Mesenteric fat pad (tissue), 1 donor: ENCODE data around the gene DGKD. TPM values are rescaled to one million over a fixed set of nuclear protein-coding genes. Genes with fewer than 3 reads are reported as not detected.

Experiments
- DNase-seq: peaks from one replicate; pipeline ENCODE4 v3.0.0-alpha.2; 2020; ENCODE audit warnings: low spot score
- total RNA-seq: library from RNA; stranded (reverse); fragmentation: NEBNext Ultra II Directional; extraction: Animal tissue kit (Norgen Biotek cat#: 25700); gene quantifications from one replicate; pipeline ENCODE4 v1.2.1, GENCODE V29; 2021
- donor health status: DM: yes; HTN: yes; CAD: no.

Gene DGKD
- total RNA-seq, 1 donor from 2014 or later = 67.2 TPM

DNA sequence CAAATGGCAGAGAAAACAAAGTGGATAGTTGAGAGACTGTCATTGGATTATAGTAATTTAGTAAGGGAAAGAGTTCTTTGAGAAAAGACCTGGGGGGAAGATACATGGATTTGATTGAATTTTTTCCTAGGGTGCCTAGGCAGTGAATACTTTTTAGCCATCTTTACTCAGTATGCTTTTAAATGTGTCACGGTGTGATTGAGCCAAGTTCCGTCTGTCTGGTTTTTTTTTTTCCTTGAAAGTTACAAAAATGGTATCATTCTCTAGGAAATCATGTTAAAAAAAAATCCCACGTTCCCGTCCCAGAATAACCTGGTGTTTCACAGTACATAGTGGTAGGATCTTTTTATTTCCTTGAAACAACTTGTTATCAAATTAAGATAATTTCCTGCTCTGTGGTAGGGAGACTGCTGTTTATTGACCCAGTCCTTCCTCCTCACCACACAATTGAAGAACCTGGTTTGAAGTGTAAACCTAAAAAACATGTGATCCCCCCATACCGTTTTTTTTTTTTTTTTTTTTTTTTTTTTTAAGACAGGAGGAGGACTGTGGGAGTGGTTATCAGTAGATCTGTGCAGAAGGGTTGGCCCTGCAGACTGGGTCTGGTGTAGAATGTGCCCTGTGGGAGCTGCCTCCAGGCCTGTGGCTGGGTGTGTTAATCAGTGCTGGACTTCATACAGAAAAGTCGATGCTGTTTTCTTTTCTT is 55.1 kb downstream of the DGKD start:
- DNase-seq = peak; percentile 87

GRCh38 chr2:233410196-233410760 is 56.0 kb downstream of the DGKD start:
- DNase-seq = peak; percentile 6

GRCh38 chr2:233411162-233411561 is 56.9 kb downstream of the DGKD start:
- no peak for DNase-seq

- no peak for DNase-seq
These were observed 58.1 kb downstream of the DGKD start for GRCh38 chr2:233412405-233412804.

GRCh38 chr2:233413046-233413445 is 58.8 kb downstream of the DGKD start:
- no peak for DNase-seq

- peak; percentile 89 for DNase-seq
These were observed 59.4 kb downstream of the DGKD start for GRCh38 chr2:233413559-233414272.

DNA sequence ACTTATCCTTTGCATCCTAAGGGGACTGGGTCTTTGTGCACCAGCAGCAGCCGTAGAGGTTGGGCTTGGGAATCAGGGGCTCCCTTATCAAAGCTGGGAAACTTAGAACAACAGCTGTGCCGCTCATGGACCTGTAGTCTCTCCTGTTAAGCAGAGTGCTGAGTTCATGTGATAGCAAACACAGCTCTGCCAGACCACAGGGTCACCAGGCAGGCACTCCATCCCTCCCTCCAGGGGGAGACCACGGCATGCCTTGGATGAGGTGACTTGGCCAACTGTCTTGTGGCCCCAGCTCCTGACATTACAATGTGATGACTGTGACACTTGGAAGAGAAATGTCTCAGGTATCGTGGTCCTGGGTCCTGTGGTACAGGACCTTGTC is 60.0 kb downstream of the DGKD start:
- peak; percentile 49 for DNase-seq

DNA sequence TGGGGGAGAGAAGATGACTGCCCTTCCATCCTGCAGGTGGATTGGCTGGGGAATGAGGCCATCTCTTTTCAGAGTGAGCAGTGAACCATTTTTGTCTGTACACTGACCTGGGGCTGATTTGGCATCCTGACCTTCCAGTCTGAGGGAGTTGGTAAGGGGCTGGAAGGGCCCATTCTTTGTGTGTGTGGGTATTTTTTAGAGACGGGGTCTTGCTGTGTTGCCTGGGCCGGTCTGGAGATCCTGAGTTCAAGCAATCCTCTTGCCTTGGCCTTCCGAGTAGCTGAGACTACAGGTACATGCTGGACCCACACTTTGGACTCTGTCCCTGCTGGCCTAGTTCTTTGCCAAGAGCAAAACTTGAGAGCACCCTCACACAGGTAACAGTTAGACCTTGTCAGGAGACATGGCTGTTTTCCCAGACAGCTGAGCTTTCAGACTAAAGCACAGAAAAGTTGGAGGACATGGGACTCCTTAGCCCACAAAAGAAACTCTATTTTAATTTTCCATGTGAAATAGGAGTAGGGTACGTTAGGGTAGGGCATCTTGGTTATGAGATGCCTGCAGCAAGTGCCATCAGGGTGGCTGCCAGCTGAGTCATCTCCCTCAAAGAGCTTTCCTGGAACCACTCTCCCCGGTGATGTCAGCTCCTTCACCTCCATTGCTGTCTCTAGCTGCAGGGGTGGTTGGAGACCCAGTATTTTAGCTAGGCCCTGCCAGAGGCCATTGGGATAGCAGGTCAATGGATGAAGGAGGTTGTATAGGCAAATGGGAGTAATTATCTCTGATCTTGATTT is 60.7 kb downstream of the DGKD start:
- DNase-seq = peak; percentile 47

DNA sequence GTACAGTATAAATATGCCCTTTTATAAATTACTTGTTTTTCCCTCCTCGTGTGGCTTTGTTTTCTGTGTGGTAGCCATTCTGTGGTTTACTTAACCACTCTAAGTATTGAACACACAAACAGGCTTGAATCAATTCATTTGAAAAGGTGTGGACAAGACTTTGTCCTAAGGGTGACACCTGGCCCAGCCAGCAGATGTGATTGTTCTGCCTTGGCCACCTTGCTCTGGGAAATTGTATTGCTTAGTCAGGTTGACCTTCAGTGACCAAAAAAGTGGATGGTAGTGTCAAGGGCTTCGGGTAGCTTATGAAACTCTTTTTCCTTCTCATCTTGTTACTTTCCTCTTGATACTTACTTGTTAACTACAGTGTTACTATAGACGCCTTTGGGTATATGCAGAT is 61.9 kb downstream of the DGKD start:
- DNase-seq = peak; percentile 1

GRCh38 chr2:233416706-233417105 is 62.4 kb downstream of the DGKD start:
- DNase-seq = peak; percentile 68

GRCh38 chr2:233417282-233417681 is 63.0 kb downstream of the DGKD start:
- DNase-seq = no peak

GRCh38 chr2:233418052-233418760 is 63.9 kb downstream of the DGKD start:
- peak; percentile 55 for DNase-seq

DNA sequence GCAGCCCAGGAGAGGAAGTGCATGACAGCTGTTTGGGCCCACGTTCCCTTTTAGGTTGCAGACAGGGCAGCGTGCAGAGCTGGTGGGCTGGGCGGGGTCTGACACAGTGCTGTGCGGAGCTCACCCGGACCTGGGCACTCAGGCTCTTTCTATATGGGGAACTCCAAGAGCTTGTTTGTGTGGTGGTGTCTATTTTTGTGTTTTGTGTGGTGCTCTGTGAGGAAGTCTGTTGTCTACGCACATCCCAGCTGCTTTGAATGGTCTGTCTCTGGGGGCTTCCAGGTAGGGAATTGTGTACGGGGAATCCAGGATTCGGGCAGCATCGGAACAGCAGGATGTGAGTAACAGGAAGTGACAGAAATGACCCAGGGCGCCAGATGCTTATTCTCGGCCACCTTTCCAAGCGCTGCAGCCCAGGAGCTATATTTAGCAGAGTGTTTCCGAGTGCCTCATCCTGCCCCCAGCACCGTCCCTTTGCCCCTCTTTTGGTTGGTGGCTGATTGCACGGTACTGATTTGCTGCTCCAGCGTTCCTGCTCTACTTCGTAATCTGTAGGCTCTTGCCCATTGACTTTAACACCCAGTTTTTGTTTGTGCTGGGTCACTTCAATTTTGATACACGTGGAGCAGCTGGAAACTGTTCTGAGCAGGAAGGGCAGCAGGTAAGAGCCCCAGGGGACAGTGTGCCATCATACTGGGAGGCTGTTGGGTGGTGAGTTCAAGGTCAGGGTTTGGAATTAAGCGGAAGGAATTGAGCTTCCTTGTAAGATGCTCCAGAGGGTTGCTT is 64.7 kb downstream of the DGKD start:
- DNase-seq = peak; percentile 88

DNA sequence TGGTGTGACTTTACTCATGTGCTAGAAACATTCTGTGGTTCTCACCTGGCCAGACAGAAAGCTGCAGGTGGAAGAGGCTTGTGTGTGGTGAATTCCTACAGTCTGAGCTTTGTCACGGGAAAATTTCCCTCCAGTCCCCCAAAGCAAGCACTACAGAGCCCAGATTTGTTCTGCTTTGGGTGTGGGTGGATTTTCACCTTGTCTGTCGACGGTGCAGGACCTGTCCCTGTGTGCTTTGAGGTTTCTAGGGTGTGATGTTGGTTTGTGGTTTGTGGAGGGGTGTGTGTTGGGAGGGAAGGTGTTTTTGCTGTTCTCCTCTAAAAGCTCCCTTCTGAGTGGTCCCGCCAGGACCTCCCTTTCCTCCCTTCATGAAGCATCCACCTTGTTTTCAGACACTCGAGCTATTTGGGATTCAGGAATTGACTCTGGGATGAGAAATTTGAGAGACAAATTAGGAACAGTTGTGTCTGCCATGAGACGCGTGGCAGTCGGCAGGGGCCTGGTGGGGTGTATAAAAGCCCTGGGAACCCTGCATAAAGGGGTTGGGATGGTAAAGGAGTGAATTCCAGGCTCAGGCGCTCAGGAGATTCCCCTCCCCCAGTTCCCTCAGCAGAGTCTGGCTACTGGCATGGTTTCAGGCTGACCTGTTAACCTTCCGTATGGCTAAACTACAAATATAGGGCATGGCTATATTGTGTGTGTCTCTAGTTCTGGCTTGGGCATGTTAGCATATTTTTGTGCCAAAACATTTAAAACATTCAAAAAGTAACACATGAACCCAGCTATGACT is 65.5 kb downstream of the DGKD start:
- DNase-seq = peak; percentile 22

DNA sequence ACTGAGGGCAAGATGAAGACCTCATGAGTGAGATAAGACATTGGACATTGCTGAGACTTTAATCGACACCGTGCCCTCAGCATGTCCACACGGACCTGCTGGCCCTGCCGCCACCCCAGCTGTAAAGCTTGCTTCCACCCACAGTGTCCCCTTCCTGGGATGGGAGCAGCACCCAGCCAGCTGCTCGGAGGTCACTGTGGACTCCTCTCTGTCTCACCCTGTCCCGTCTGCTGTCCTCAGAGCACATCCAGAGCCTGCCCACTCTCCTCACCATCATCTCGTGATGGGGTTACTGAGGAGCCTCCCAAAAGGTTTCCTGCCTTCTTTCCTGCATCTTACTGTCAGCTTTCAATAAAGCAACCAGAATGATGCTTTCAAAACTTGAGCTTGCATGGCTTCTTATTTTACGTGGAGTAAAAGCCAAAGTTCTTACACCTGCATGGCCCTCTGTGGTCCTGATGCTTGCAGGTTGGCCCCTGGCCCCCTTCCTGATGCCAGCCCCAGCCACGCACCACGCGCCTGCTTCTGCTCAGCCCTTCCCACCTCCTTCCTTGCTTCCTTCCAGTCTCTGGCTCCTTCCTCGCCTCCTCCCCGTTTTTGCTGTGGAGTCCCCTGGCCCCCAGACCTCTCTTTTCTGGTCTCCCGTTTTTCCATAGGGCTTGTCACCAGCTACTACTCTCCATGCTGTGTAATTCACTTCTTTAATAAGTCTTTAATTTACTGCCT is 67.0 kb downstream of the DGKD start:
- peak; percentile 49 for DNase-seq

GRCh38 chr2:233422050-233422639 is 67.9 kb downstream of the DGKD start:
- DNase-seq = peak; percentile 87

DNA sequence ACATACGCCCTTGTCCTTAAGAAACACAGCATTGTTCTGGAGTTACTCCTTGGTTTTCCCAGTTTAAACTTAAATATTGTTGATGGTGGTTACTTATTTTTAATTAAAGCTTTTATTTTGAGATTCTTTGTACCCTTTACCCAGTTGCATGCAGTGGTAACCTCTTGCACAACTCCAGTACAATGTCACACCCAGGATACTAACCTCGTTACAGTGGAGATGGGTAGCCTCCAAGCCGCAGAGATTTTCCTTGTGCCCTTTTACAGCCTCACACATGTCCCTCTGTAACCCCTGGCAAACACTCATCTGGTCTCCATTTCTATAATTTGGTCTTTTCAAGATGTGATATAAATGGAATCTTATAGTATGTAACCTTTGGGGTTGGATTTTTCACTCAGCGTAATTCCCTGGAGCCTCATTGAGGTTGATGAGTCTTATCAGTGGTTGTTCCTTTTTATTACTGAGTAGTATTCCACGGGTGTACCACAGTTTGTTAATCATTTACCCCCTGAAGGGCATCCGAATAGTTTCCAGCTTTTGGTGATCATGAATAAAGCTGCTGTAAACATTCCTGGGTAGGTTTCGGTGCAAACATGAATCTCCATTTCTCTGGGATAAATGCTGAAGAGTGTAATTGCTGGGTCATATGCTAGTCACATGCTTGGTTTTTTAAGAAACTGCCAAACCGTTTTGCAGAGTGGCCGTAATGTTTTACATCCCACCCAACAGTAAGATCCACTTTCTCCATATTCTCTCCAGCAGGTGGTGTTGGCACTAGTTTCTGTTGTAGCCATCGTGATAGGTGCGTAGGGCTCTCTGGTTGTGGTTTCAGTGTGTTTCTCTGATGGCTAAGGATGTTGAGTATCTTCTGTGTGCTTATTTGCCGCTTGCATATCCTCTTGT is 68.6 kb downstream of the DGKD start:
- DNase-seq = peak; percentile 1
